Upper lobe of left lung (tissue), 6 donors: ENCODE data around the gene FAM171A2. TPM values are rescaled to one million over a fixed set of nuclear protein-coding genes. Genes with fewer than 3 reads are reported as not detected.
A peak's percentile ranks its signal among the peaks of the same experiment; 100 is the strongest.
"Not testable (repeated sequence)": the region's sequence is repeated elsewhere in the genome, so short reads cannot be mapped to it uniquely, and the experiment has no call there.

Experiments
- ATAC-seq, 2 donors: fragments of 200-7000 bp; cut with Tn5 transposase; one replicate each; pipeline ENCODE4 v1.9.1; 2022; ENCODE audit warnings: mild to moderate bottlenecking in 2 of 2, moderate library complexity in 2 of 2; ENCODE audit not compliant: low FRiP score in 2 of 2
- DNase-seq, 2 donors: peaks; one replicate each; pipeline ENCODE4 v3.0.0-alpha.2; 2019 to 2020
- H3K27ac ChIP-seq, 4 donors: fragments of 200-600 bp; sonication (generic); one replicate each; pipeline ENCODE4 v1.5.1; 2016 to 2019
- H3K27me3 ChIP-seq, 4 donors: fragments of 200-600 bp; sonication (generic); one replicate each; pipeline ENCODE4 v1.5.1; 2017 to 2019
- H3K36me3 ChIP-seq, 4 donors: fragments of 200-600 bp; sonication (generic); one replicate each; pipeline ENCODE4 v1.5.1; 2016 to 2019
- H3K4me1 ChIP-seq, 4 donors: fragments of 200-600 bp; sonication (generic); one replicate each; pipeline ENCODE4 v1.5.1; 2018 to 2019
- H3K4me3 ChIP-seq, 4 donors: fragments of 200-600 bp; sonication (generic); one replicate each; pipeline ENCODE4 v1.5.1; 2017 to 2019; ENCODE audit warnings: mild to moderate bottlenecking in 2 of 4, moderate library complexity in 1 of 4
- H3K9me3 ChIP-seq, 4 donors: fragments of 200-600 bp; sonication (generic); one replicate each; pipeline ENCODE4 v1.5.1; 2018 to 2019
- EP300 ChIP-seq, 4 donors: sonication (generic); formaldehyde crosslinking; IDR thresholded peaks; one replicate each; pipeline ENCODE4 v1.5.1; 2017; ENCODE audit warnings: antibody characterized with exemption in 4 of 4, control low read depth in 2 of 4
- POLR2A ChIP-seq, 4 donors: fragments of 450-650 bp; IDR thresholded peaks; one replicate each; pipeline ENCODE4 v1.5.1; 2016 to 2017; ENCODE audit warnings: antibody characterized with exemption in 4 of 4, mild to moderate bottlenecking in 2 of 4
- POLR2AphosphoS5 ChIP-seq, 2 donors: sonication (generic); formaldehyde crosslinking; IDR thresholded peaks; one replicate each; pipeline ENCODE4 v1.5.1; 2017; ENCODE audit warnings: antibody characterized with exemption in 2 of 2
- WGBS, 2 donors: methylation state at CpG; one replicate each; pipeline ENCODE4 v1.1.5; 2017 to 2018; 5-methylcytosine and 5-hydroxymethylcytosine counted together
- total RNA-seq, 6 donors: library from RNA; depleted of rRNA in 4 of 6; stranded (reverse); fragments of >200 nt in 4 of 6; gene quantifications; one replicate each; pipeline versions ENCODE4 v1.1.0 to v1.2.1, GENCODE V29; 2016 to 2021
- TF ChIP-seq, protein P1 (sequence below), 6 experiments: fragments of 450-650 bp in 4 of 6; fragments of 200-600 bp in 2 of 6; sonication (generic) in 2 of 6; IDR thresholded peaks; one replicate each; pipeline ENCODE4 v1.5.1; 2016 to 2019; ENCODE audit warnings: antibody characterized with exemption in 6 of 6
- donor health status: DM: no; HTN: no; CAD: no; lungs with moderate emphysema.
- donor health status: DM: no; HTN: yes; CAD: no; lungs with severe emphysema.

The FAM171A2 gene
- total RNA-seq, 6 donors from 2014 or later = 0.61 to 4.6 (median 0.98) TPM; not detected in 1

DNA sequence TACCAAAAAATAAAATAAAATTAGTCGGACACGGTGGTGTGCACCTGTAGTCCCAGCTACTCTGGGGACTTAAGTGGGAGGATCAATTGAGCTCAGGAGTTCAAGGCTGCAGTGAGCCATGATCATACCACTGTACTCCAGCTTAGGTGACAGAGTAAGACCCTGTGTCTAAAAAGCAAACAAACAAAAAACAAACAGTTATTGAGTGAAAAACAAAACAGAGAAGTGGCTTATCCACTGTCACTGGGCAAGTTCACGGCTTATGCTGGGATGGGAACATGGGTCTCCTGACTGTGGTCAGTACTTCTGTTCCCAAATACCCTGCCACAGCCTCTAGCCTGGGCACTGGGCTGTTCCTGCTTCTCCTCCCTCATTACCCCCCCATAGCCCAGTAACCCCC, 28.1 kb downstream of the FAM171A2 start:
- TF ChIP-seq, protein P1, sequence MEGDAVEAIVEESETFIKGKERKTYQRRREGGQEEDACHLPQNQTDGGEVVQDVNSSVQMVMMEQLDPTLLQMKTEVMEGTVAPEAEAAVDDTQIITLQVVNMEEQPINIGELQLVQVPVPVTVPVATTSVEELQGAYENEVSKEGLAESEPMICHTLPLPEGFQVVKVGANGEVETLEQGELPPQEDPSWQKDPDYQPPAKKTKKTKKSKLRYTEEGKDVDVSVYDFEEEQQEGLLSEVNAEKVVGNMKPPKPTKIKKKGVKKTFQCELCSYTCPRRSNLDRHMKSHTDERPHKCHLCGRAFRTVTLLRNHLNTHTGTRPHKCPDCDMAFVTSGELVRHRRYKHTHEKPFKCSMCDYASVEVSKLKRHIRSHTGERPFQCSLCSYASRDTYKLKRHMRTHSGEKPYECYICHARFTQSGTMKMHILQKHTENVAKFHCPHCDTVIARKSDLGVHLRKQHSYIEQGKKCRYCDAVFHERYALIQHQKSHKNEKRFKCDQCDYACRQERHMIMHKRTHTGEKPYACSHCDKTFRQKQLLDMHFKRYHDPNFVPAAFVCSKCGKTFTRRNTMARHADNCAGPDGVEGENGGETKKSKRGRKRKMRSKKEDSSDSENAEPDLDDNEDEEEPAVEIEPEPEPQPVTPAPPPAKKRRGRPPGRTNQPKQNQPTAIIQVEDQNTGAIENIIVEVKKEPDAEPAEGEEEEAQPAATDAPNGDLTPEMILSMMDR (IDR thresholded peaks at IDR 0.05) = no peak
- TF ChIP-seq EP300 (IDR thresholded peaks at IDR 0.05) (no peak), POLR2A (IDR thresholded peaks at IDR 0.05) (no peak), POLR2AphosphoS5 (IDR thresholded peaks at IDR 0.05) (no peak)
- WGBS, 2 donors = 71 to 92% methylated on average over 3 of the region's 3 CpGs
- Histone ChIP-seq H3K27me3 (no peaks in the 10 kb centered on the region), H3K4me1 (peaks cover 0 to 20% (median 15%) of the 10 kb centered on the region in 4 donors), H3K4me3 (no peak overlapping the region), H3K27ac (peak overlapping the region in 1 of 4 donors; percentile 70), H3K36me3 (no peaks in the 10 kb centered on the region), H3K9me3 (no peaks in the 10 kb centered on the region)
- DNase-seq (peak in 1 of 2 donors; percentile 45), ATAC-seq (peak in 1 of 2 donors; percentile 32)

DNA sequence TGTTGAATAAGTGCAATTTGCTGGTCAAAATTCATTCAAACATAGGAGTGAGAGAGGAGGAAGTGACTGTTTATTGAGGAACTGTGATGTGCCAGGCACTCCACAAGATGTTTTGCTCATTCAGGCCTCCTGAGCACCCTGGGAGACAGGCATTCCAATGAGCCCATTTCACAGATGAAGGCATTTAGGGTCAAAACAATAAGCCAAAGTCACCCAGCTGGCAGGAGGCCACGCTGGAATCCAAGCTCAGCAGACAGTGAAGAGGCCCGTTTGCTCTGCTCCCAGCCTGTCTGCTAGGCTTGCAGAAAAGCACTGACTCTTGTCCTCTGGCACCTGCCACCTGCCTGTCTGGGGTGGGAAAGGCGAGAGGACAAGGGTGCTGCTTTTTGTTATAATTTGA, 28.9 kb downstream of the FAM171A2 start:
- H3K36me3 ChIP-seq = no peaks in the 10 kb centered on the region
- ATAC-seq (peak in 1 of 2 donors; percentile 55), DNase-seq (no peak)
- peaks cover 0 to 20% (median 15%) of the 10 kb centered on the region in 4 donors for H3K4me1 ChIP-seq
- WGBS, 2 donors = 35 to 50% methylated on average over 2 to 3 of the region's 3 CpGs
- H3K27ac ChIP-seq = peak overlapping the region in 3 of 4 donors; percentile 53 to 74 (median 70)
- TF ChIP-seq POLR2A (IDR thresholded peaks at IDR 0.05) = no peak
- TF ChIP-seq, protein P1 (IDR thresholded peaks at IDR 0.05) = no peak
- TF ChIP-seq EP300 (IDR thresholded peaks at IDR 0.05) = no peak
- no peaks in the 10 kb centered on the region for H3K27me3 ChIP-seq
- H3K4me3 ChIP-seq = no peak overlapping the region
- no peaks in the 10 kb centered on the region for H3K9me3 ChIP-seq

DNA sequence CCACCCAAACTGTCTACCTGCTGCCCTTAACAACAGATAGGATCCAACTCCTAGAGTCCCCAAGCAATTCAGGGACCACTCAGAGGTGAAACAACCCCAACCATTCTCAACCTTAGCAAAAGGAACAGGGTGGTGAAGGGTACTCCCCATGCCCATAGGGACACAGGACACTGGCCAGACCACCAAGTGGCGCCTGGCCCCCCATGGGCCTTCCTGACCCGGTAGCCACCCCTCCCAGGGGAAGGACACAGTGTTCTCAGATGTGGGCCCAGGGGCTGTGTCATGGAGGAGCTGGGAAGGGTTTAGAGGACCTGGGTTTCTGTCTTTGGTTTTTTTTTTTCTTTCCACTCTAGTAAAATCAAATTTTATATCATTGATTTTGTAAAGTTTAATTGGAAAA, 29.3 kb downstream of the FAM171A2 start:
- no peak for DNase-seq
- Histone ChIP-seq H3K27me3 (no peaks in the 10 kb centered on the region), H3K27ac (peak overlapping the region in 3 of 4 donors; percentile 53 to 74 (median 70)), H3K4me3 (no peak overlapping the region), H3K36me3 (no peaks in the 10 kb centered on the region), H3K4me1 (peaks cover 0 to 20% (median 15%) of the 10 kb centered on the region in 4 donors), H3K9me3 (no peaks in the 10 kb centered on the region)
- 34 to 41% methylated on average over 2 of the region's 2 CpGs for WGBS, 2 donors
- ATAC-seq = peak in 1 of 2 donors; percentile 30
- TF ChIP-seq POLR2A (IDR thresholded peaks at IDR 0.05) = no peak

DNA sequence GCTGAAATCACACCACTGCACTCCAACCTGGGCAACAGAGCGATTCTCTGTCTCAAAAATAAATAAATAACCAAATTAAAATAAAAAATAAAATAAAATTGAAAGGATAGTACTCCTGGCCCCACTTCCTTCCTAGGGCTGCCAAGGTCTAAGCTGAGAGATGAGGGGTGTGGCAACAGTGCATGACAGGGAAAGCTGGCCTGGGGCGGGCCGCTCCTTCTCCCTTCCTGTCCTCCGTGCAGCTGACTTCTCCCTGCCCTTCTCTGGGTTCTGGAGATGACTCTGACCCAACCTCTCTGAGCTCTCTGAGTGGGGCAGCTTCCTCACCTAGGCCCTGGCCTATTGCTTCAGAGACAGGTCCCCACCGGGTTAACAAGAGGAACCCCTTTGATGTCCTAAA, 30.3 kb downstream of the FAM171A2 start:
- no peaks in the 10 kb centered on the region for H3K9me3 ChIP-seq
- H3K4me3 ChIP-seq = no peak overlapping the region
- peak; percentile 57 to 73 for ATAC-seq
- no peaks in the 10 kb centered on the region for H3K27me3 ChIP-seq
- H3K27ac ChIP-seq = peak overlapping the region; percentile 22 to 74 (median 62)
- H3K36me3 ChIP-seq = no peaks in the 10 kb centered on the region
- peak in 1 of 2 donors; percentile 85 for DNase-seq
- TF ChIP-seq POLR2AphosphoS5 (IDR thresholded peaks at IDR 0.05) (no peak), POLR2A (IDR thresholded peaks at IDR 0.05) (no peak)
- H3K4me1 ChIP-seq = peaks cover 0 to 20% (median 15%) of the 10 kb centered on the region in 4 donors
- 54 to 57% methylated on average over 5 of the region's 5 CpGs for WGBS, 2 donors

DNA sequence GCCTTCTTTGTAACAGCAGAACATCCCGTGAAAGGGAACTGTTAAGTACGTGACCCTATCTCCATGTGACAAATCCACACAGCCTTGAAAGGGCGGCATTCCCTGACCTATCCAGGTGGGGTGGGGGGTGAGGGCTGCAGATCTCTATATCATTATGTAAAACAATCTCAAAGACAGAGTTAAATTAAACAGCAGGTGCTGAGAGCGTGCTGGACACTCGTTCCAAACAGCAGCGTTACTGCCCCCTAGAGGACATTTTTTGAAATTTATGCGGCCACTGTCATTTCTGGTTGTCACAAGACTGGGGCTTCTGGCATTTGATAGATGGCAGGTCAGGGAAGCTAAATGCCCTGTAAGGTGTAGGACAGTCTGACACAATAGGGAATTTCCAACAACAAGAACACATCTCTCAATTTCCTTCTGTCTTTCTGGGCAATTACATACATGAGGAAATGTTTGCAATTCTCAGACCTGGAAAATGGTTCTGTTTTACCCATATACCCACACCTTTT, 32.3 kb downstream of the FAM171A2 start:
- no peaks in the 10 kb centered on the region for H3K36me3 ChIP-seq
- no peaks in the 10 kb centered on the region for H3K9me3 ChIP-seq
- ATAC-seq (peak in 1 of 2 donors; percentile 40), DNase-seq (peak in 1 of 2 donors; percentile 80)
- no peak overlapping the region for H3K27ac ChIP-seq
- no peak overlapping the region for H3K4me3 ChIP-seq
- TF ChIP-seq POLR2A (IDR thresholded peaks at IDR 0.05) (no peak), POLR2AphosphoS5 (IDR thresholded peaks at IDR 0.05) (no peak), EP300 (IDR thresholded peaks at IDR 0.05) (no peak)
- TF ChIP-seq, protein P1 (IDR thresholded peaks at IDR 0.05) = peak; percentile 57 to 86 (median 72)
- H3K27me3 ChIP-seq = no peaks in the 10 kb centered on the region
- H3K4me1 ChIP-seq = peaks cover 8 to 27% (median 19%) of the 10 kb centered on the region in 4 donors
- 0 to 2% methylated on average over 7 of the region's 7 CpGs for WGBS, 2 donors

DNA sequence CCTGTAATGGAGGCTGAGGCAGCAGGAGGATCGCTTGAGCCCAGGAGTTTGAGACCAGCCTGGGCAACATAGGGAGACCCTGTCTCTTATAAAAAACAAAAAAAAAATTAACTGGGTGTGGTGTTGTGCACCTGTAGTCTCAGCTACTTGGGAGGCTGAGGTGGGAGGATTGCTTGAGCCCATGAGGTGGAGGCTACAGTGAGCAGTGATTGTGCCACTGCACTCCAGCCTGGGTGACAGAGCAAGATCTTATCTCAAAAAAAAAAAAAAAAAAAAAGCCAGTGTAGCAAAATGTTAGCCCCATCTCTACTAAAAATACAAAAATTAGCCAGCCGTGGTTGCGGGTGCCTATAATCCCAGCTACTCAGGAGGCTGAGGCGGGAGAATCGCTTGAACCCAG, 33.4 kb downstream of the FAM171A2 start:
- DNase-seq, ATAC-seq, H3K27me3 ChIP-seq, H3K36me3 ChIP-seq, H3K4me3 ChIP-seq, H3K9me3 ChIP-seq, H3K27ac ChIP-seq: not testable (repeated sequence)
- WGBS, 2 donors = 86 to 94% methylated on average over 5 of the region's 5 CpGs
- peaks cover 17 to 38% (median 26%) of the 10 kb centered on the region in 4 donors for H3K4me1 ChIP-seq

DNA sequence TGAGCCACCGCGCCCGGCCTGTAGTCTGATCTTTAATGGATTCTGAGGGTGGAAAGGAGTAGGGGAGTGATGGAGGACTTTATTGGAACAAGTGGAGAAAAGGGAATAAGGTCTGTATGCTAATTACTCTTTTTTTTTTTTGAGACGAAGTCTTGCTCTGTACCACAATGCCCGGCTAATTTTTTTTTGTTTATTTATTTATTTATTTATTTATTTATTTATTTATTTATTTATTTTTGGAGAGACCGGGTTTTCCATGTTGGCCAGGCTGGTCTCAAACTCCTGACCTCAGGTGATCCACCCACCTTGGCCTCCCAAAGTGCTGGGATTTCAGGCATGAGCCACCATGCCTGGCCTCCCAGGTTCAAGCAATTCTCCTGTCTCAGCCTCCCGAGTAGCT, 34.1 kb downstream of the FAM171A2 start:
- 88 to 94% methylated on average over 6 to 7 of the region's 7 CpGs for WGBS, 2 donors
- not testable (repeated sequence) for H3K9me3 ChIP-seq, H3K36me3 ChIP-seq, DNase-seq, ATAC-seq, H3K4me3 ChIP-seq, H3K27me3 ChIP-seq, H3K27ac ChIP-seq
- H3K4me1 ChIP-seq = peaks cover 17 to 39% (median 26%) of the 10 kb centered on the region in 4 donors
